ENCODE results near the gene MYH11.
A peak's percentile ranks its signal among the peaks of the same experiment; 100 is the strongest.
"Not testable (repeated sequence)": the region's sequence is repeated elsewhere in the genome, so short reads cannot be mapped to it uniquely, and the experiment has no call there.

The MYH11 gene

DNA sequence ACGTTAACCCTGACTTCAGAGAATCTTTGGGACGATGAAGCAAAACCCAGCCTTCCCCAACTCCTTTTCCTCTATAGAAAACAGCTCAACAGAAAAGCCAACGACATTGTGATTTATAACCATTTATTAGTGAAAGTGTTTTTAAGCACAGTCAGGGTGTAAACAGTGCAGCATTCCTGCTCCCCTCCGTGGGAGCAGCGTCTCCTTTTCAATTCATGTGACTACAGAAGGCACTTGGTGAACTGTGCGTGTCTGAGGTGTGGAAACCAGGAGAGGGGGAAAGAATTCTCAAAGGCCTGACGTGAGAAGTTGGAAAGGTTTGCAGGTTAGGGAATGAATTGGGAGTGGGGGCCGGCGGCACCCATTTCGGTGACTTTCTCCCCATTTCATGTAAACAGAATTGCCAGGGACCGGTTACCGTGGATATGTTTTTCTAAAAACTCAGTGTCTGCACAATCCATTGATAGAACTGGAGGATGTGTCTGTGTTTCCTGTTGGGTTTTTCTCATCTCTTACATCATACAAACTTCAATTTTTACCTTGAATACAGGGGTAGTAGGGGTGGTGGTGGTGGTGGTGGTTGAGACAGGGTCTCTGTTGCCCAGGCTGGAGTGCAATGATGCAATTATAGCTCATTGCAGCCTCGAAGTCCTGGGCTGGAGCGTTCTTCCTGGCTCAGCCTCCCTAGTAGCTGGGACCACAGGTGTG, 153.6 kb downstream of the MYH11 start:
- no peak for DNase-seq

DNA sequence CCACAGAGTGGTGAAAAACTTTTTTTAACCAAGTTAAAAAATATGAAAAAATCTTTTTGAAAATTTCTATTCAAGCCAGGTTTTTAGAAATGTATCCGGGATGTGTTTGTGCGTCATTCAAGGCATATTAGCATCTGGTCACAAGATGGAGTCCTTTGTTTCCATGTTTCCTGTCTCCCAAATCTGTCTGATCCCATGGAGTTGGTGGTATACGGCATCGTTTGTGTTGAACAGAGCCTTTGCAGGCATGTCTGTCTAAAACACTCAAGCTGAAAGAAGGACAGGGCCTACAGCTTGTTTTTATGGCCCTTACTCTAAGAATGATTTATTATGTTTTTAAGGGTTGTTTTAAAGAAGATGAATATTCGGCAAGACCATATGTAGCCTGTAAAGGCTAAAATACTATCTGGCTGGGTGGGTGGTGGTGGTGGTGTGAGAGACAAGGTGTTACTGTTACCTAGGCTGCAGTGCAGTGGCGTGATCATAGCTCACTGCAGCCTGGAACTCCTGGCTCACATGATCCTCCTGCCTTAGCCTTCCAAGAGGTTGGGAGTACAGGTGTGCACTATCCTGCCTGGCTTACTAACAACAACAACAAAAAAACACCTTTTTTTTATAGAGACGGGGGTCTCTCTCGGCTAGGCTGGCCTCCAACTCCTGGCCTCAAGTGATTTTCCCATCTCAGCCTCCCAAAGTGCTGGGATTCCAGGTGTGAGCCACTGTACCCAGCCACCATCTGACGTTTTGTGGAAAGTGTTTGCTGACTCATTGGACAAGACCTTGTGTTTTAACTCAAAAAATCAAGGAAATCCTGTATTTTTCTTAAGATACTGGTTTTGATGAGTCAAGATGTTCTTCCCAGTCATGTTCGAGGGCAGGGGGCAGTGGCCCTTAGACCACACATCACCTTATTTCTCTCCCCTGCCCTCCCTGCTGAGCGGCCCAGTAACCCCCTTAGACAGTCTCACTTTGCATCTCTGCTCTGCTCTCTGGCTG, 154.6 kb downstream of the MYH11 start:
- peak; percentile 59 for DNase-seq

DNA sequence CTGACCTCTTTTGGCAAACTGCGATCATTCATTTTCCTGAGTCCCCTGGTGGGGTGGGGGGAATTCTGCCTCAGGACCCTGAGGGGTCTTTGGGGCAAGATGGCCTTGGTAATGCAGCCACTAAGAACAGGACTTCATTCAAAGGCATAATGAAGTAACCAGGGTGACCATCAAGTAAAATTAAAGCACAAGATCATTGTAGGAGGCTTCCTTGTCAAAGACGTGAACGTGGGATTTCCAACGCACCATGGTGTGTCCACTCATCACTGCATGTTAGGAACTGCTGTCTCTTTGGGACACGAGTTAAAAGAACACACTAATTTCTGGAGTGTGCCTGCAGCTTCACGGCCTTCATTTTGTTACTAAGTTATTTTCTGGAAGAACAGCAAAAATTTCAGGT, 155.5 kb downstream of the MYH11 start:
- DNase-seq = no peak

DNA sequence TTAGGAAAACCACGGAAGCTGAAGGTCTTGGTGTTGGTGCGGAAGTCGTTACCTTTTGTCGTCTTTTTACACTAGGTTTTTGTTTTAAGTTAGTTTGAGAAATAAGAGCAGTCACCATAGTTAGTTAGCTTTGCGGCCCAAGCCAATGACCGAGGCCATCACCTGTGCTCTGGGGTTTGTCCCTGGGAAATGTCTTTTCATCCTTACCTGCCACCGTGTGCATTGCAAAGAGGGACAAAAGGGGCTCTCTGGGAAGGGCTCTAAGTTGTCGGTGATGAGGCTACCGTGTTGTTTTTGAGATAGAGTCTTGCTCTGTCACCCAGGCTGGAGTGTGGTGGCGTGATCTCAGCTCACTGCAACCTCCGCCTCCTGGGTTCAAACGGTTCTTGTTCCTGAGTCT, 157.0 kb downstream of the MYH11 start:
- DNase-seq = no peak

DNA sequence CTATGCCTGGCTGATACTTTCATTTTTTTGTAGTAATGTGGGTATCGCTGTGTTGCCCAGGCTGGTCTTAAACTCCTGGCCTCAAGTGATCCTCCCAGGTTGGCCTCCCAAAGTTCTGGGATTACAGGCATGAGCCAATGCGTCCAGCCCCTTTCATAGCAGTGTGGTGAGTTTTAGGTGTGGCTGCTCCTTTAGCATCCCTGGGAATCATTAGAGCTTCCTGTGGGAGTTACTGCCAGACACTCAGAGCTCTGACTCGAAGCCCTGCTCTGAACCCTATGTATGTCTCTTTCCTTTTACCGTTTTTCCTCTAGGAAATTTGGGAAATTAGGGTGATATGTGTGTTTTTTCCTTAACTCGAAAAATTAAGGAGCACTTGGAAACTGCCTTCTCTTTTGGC, 162.3 kb downstream of the MYH11 start:
- no peak for DNase-seq

DNA sequence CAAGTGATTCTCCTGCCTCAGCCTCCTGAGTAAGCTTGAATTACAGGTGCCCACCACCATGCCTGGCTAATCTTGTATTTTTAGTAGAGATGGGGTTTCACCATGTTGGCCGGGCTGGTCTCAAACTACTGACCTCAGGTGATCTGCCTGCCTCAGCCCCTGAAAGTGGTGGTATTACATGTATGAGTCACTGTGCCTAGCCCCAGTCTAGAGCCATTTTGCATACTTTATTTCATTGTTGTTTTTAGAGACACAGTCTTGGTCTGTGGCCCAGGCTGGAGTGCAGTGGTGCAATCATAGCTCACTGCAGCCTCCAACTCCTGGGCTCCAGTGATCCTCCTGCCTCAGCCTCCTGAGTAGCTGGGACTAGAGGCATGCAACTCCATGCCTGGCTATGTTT, 164.3 kb downstream of the MYH11 start:
- not testable (repeated sequence) for DNase-seq

DNA sequence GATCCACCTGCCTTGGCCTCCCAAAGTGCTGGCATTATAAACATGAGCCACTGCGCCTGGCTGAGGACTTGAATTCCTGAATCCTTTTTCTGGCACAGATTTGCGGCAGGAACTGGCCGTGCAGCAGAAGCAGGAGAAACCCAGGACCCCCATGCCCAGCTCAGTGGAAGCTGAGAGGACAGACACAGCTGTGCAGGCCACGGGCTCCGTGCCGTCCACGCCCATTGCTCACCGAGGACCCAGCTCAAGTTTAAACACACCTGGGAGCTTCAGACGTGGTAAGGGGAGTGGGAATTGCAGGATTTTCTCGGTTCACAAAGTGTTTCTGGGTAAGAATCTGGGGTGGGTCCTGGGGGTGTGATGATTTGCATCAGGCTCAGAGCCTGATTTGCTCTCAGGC, 165.8 kb downstream of the MYH11 start:
- DNase-seq = no peak

DNA sequence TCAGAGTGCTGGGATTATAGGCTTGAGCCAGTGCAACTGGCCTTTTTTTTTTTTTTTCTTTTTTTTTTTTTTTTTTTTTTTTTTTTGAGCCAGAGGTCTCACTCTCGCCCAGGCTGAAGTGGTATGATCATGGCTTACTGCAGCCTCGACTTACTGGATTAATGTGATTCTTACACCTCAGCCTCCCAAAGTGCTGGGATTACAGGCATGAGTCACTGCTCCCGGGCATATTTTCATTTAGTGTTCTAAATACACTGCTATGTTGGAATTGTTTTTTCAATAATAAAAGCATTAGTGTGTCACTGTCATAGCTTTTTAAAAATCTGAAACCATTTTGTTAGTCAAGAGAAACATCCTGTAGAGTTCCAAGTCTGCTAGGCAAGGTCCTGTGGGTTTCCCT, 166.5 kb downstream of the MYH11 start:
- peak; percentile 48 for DNase-seq

DNA sequence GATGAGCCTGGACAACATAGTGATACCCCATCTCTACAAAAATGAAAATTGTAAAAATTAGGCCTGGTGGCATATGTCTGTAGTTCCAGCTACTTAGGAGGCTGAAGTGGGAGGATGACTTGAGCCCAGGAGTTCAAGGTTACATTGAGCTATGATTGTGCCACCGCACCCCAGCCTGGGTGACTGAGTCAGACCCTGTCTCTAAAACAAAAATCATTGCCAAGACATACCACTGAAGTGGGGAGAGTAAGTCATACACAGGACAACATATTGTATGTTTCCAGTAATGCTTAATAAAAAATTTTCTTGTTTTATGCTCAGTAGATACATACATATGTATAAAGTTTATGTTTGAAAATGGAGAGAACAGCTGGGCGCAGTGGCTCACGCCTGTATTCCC, 167.5 kb downstream of the MYH11 start:
- peak; percentile 51 for DNase-seq

DNA sequence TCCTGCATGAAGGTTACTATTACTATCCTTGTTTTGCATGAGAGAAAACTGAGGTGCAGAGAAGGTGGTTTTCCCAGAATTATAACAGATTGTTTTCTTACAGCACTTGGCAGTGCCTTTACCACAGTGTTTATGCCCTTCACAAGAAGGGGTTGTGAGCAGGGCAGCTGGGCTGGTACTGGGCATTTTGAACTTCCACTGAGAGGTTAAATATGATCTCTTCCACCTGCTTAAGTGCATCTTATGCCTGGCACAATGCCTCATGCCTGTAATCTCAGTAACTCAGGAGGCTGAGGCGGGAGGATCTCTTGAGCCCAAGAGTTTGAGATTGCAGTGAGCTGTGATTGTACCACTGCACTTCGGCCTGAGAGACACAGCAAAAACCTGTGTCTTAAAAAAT, 170.5 kb downstream of the MYH11 start:
- no peak for DNase-seq

DNA sequence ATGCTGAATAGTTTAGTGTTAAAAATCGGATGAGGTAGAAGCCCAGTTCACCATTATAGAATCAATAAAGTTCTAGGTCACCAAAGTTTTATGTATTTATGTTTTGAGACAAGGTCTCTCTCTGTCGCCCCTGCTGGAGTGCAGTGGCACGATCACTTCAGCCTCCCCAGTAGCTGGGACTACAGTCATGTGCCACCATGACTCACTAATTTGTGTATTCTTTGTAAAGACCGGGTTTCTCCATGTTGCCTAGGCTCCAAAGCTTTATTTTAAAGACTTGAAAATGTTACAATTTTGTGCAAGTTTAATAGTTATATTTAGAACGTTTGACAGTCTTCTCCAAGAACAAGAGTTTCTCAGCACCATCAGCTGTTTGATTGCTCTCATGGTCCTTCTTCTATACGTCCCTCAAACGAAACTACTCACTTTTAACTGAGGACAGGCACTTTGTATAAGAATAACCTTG, 174.7 kb downstream of the MYH11 start:
- peak; percentile 78 for DNase-seq

DNA sequence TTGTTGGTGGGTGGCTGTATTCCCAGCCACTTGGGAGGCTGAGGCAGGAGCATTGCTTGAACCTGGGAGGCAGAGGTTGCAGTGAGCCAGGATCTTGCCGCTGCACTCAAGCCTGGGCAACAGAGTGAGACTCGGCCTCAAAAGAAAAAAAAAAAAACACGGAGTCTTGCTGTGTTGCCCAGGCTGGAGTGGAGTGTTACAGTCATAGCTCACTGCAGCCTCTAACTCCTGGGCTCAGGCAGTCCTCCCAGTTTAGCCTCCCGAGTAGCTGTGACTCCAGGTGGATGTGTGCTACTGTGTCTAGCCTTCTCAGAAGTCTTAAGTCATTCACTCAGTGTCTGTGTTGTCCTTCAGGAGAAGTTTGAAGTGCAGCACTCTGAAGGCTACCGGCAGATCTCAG, 179.4 kb downstream of the MYH11 start:
- DNase-seq = no peak

DNA sequence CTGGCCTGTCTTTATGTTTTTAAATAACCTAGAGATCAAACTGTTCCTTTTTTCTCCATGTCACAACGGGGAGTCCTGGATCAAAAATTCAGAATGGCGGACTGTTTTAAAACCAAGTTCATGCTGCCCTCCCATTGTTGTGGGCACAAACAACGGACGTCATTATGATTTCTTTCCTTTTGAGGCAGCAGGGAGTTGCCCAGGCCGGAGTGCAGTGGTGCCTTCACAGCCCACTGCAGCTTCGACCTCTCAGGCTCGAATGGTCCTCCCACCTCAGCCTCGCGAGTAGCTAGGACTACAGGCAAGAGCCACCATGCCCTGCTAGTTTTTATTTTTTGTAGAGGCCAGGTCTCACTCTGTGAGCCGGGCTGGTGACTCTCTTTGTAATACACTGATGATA, 180.3 kb downstream of the MYH11 start:
- DNase-seq = no peak

DNA sequence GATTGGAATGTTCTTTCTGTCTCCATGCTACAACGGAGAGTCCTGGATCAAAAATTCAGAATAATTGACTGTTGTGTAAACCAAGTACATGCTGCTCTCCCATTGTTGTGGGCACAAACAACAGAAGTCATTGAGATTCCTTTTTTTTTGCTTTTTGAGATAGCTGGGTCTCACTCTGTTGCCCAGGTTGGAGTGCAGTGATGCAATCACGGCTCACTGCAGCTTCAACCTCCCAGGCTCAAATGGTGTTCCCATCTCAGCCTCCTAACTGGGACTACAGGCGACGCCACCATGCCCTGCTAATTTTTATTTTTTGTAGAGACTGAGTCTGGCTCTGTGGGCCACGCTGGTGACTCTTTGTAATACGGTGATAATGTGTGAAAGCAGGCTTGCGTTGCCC, 182.3 kb downstream of the MYH11 start:
- no peak for DNase-seq

DNA sequence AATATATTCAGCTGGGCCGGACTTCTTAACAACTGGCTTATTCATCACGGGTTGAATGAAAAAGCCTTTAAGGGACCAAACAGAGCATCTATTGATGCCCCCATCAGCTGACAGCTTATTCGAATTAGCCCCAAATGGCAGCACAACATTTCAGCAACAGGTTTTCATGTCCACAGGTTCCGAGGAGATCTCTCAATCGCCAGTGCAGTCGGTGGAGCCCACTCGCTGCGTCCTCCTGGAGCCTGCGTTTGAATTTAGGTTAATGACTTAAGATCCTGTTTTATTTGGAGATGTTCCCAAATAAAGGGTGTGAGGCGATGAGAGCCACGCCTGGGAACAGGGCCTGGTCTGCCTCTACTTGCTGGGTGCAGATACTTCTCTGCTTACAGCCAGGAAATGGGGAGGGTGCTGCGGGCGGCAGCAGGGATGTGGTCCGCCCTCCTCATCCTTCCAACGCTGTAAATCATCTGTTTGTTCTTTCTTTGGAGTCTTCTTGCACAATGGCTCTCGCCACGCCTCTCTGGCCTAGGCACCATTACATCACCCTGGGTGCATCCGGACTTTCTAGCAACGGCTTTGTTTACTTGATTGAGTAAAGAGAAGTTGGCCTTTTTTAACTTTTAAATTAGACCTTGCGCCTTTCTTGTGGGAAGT, 184.2 kb downstream of the MYH11 start:
- peak; percentile 98 for DNase-seq

DNA sequence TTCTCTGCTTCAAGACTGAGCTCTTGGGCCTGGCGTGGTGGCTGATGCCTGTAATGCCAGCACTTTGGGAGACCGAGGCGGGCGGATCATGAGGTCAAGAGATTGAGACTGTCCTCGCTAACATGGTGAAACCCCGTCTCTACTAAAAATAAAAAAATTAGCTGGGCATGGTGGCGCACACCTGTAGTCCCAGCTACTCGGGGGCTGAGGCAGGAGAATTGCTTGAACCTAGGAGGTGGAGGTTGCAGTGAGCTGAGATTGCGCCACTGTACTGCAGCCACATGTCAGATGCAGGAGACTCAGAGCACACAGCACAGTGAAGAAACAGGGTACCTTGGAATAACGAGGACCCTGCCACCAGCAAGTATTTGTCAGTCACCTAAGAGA, 184.7 kb downstream of the MYH11 start:
- DNase-seq = not testable (repeated sequence)

DNA sequence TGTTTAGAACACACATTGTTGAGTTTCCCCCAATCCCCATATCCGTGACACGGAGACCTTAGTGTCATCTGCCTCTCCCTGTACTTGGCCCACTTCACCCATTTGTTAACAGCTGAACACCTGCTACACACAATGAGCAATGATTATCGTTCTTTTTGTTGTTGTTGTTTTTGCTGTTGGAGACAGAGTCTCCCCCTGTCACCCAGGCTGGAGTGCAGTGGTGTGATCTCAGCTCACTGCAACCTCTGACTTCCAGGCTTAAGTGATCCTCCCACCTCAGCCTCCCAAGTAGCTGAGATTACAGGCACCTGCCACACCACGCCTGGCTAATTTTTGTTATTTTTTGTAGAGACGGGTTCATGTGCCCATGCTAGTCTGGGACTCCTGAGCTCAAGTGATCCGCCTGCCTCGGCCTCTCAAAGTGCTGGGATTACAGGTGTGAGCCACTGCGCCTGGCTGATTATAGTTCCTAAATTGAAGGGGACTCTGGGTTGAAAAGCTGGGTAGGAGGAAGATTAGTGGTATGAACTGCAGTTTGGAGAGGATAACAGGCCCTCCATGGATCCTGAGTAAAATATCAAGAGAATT, 185.2 kb downstream of the MYH11 start:
- DNase-seq = no peak

DNA sequence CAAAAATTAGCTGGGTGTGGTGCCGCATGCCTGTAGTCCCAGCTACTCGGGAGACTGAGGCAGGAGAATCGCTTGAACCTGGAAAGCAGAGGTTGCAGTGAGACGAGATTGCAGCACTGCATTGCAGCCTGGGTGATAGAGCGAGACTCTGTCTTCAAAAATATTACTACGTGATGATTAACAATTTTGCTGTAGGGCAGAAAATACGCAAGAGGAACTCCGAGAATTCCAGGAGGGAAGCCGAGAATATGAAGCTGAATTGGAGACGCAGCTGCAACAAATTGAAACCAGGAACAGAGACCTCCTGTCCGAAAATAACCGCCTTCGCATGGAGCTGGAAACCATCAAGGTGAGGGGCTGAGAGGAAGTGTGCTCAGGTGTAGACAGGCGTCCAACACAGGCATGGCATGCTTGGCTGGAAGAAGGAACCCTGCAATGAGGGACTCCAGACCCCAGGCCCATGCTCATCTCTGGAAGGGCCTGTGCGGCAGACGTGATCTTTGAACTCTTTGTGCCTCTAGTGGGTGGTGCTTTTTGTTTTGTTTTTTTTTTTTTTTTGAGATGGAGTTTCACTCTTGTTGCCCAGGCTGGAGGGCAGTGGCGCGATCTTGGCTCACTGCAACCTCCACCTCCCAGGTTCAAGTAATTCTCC, 189.6 kb downstream of the MYH11 start:
- no peak for DNase-seq

DNA sequence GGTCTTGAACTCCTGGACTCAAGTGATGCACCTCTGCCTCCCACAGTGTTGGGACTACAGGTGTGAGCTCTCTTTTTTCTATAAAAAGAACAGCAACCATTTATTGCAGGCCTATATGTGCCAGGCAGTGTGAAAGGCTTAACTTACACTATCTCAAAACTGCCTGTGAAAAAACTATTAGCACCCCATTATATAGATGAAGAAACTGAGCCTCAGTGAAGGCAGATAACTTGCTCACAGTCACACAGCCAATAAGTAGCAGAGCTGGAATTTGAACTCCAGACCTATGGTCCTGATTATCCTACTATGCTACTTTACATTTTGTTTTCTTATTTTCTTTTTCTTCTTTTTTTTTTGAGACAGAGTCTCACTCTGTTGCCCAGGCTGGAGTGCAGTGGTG, 191.7 kb downstream of the MYH11 start:
- no peak for DNase-seq

DNA sequence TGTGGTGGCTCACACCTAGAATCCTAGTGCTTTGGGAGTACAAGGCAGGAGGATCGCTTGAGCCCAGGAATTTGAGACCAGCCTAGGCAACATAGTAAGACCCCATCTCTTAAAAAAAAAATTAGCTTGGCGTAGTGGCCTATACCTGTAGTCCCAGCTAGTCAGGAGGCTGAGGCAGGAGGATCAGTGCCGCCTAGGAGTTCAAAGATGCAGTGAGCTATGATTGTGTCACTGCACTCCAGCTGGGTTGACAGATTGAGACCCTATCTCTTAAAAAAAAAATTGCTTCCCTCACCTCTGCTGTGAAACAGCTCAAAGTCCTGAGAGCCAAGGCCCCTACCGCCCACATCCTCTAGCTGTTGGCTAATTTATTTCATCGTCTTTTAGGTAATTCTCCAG, 196.6 kb downstream of the MYH11 start:
- DNase-seq = no peak

DNA sequence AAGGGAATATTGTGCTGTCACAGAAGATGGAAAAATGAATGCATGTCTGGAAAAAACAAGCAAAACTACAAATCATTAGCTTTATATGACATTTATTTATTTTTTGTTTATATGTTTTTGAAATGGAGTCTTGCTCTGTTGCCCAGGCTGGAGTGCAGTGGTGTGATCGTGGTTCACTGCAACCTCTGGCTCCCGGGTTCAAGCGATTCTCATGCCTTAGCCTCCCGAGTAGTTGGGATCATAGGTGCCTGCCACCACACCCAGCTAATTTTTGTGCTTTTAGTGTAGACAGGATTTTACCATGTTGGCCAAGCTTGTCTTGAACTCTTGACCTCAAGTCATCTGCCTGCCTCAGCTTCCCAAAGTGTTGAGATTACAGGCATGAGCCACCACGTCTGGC, 198.3 kb downstream of the MYH11 start:
- no peak for DNase-seq

DNA sequence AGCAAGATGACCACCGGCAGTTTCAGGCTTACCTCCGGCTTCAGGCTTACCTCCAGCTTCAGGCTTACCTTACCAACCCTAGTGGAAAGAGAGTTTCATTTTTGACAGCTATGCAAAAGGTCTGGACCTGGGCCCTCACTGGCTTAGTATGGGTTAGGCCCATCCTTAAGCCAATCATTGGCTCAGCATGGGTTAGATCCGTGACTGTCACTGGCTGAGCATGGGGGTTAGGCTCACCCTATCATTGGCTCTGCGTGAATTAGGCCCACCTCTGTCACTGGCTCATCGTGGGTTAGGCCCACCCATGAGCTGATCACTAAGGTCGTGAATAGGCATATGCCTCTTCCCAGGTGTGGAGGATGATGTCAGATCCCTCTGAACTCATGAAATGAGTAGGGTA, 198.7 kb downstream of the MYH11 start:
- DNase-seq = no peak

DNA sequence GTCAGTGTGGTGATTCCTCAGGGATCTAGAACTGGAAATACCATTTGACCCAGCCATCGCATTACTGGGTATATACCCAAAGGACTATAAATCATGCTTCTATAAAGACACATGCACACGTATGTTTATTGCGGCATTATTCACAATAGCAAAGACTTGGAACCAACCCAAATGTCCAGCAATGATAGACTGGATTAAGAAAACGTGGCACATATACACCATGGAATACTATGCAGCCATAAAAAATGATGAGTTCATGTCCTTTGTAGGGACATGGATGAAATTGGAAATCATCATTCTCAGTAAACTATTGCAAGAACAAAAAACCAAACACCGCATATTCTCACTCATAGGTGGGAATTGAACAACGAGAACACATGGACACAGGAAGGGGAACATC, 201.3 kb downstream of the MYH11 start:
- not testable (repeated sequence) for DNase-seq
